CD4-positive, alpha-beta T cell treated with Interleukin-10 for 1 hour (primary cell): ENCODE data around the gene SLC35F2.
"Not testable (repeated sequence)": the region's sequence is repeated elsewhere in the genome, so short reads cannot be mapped to it uniquely, and the experiment has no call there.

ENCODE experiments used
- DNase-seq: peaks from one replicate; pipeline ENCODE4 v3.0.0-alpha.2; 2020

The SLC35F2 gene

GRCh38 chr11:107783121-107783520 lies 75.5 kb downstream of the SLC35F2 start:
- no peak for DNase-seq

- DNase-seq = no peak
Measured at GRCh38 chr11:107780775-107781174, 77.8 kb downstream of the SLC35F2 start.

GRCh38 chr11:107780136-107780535 lies 78.5 kb downstream of the SLC35F2 start:
- no peak for DNase-seq

- no peak for DNase-seq
Measured at GRCh38 chr11:107778839-107779517, 79.6 kb downstream of the SLC35F2 start.

- no peak for DNase-seq
Measured at GRCh38 chr11:107777110-107777509, 81.5 kb downstream of the SLC35F2 start.

- no peak for DNase-seq
Measured at GRCh38 chr11:107776062-107776461, 82.5 kb downstream of the SLC35F2 start.

GRCh38 chr11:107770551-107770951 lies 88.0 kb downstream of the SLC35F2 start:
- no peak for DNase-seq

GRCh38 chr11:107769189-107769588 lies 89.4 kb downstream of the SLC35F2 start:
- DNase-seq = no peak

GRCh38 chr11:107758719-107759355 lies 99.8 kb downstream of the SLC35F2 start:
- DNase-seq = not testable (repeated sequence)

GRCh38 chr11:107757661-107758060 lies 100.9 kb downstream of the SLC35F2 start:
- DNase-seq = no peak

GRCh38 chr11:107756553-107756952 lies 102.0 kb downstream of the SLC35F2 start:
- no peak for DNase-seq

GRCh38 chr11:107752949-107753822 lies 105.4 kb downstream of the SLC35F2 start:
- DNase-seq = no peak

GRCh38 chr11:107752508-107752907 lies 106.1 kb downstream of the SLC35F2 start:
- no peak for DNase-seq

- no peak for DNase-seq
Measured at GRCh38 chr11:107751082-107751481, 107.5 kb downstream of the SLC35F2 start.

- DNase-seq = no peak
Measured at GRCh38 chr11:107750313-107750712, 108.3 kb downstream of the SLC35F2 start.

GRCh38 chr11:107747622-107748021 lies 111.0 kb downstream of the SLC35F2 start:
- DNase-seq = no peak

GRCh38 chr11:107744736-107745135 lies 113.9 kb downstream of the SLC35F2 start:
- DNase-seq = no peak

GRCh38 chr11:107743191-107743590 lies 115.4 kb downstream of the SLC35F2 start:
- no peak for DNase-seq

- peak; percentile 8 for DNase-seq
Measured at GRCh38 chr11:107741044-107741823, 117.4 kb downstream of the SLC35F2 start.
